Prostate gland (tissue), 2 donors: ENCODE measurements around the gene CHST3. TPM values are rescaled to one million over a fixed set of nuclear protein-coding genes. Genes with fewer than 3 reads are reported as not detected.
A peak's percentile ranks its signal among the peaks of the same experiment; 100 is the strongest.

ENCODE experiments used
- DNase-seq: peaks from one replicate; pipeline ENCODE4 v3.0.0-alpha.2; 2019; ENCODE audit warnings: low spot score
- H3K27ac ChIP-seq, 2 donors: fragments of 200-600 bp; sonication (generic); 2 replicates each; pipeline ENCODE4 v1.5.1; 2017 to 2019
- H3K27me3 ChIP-seq: fragments of 200-600 bp; sonication (generic); replicated peaks from 2 replicates; pipeline ENCODE4 v1.5.1; 2019; ENCODE audit not compliant: insufficient read depth
- H3K36me3 ChIP-seq, 2 donors: fragments of 200-600 bp; sonication (generic); 1 replicate in 1 of 2; 2 replicates in 1 of 2; pipeline versions ENCODE4 v1.5.1 to v1.8.1; 2017 to 2019
- H3K4me1 ChIP-seq: fragments of 200-600 bp; sonication (generic); replicated peaks from 2 replicates; pipeline ENCODE4 v1.5.1; 2019
- H3K4me3 ChIP-seq, 2 donors: fragments of 200-600 bp; sonication (generic); 2 replicates each; pipeline ENCODE4 v1.5.1; 2017 to 2019
- H3K9me3 ChIP-seq: fragments of 200-600 bp; sonication (generic); 2 replicates; pipeline ENCODE4 v1.5.1; 2017
- CTCF ChIP-seq, 4 experiments: fragments of 200-600 bp in 2 of 4; fragments of 450-650 bp in 2 of 4; sonication (generic) in 2 of 4; IDR thresholded peaks; 1 replicate in 3 of 4; 2 replicates in 1 of 4; pipeline ENCODE4 v1.5.1; 2016 to 2019; ENCODE audit warnings: antibody characterized with exemption in 4 of 4, mild to moderate bottlenecking in 2 of 4, moderate library complexity in 2 of 4
- POLR2A ChIP-seq: fragments of 450-650 bp; IDR thresholded peaks from one replicate; pipeline ENCODE4 v1.6.1; 2016; ENCODE audit warnings: antibody characterized with exemption, mild to moderate bottlenecking
- POLR2AphosphoS5 ChIP-seq: sonication (generic); formaldehyde crosslinking; IDR thresholded peaks from one replicate; pipeline ENCODE4 v1.6.1; 2017; ENCODE audit warnings: antibody characterized with exemption
- WGBS: methylation state at CpG from one replicate; pipeline ENCODE4 v1.1.5; 2018; 5-methylcytosine and 5-hydroxymethylcytosine counted together
- intact Hi-C: fragments of 100-400 bp; cut with DNase I; formaldehyde crosslinking; loops from one replicate; pipeline ENCODE4 v1.14.2; 2022
- total RNA-seq, 2 donors: library from RNA; depleted of rRNA; stranded (reverse); fragments of >200 nt; gene quantifications; one replicate each; pipeline ENCODE4 v1.1.0, GENCODE V29; 2016

The CHST3 gene
- total RNA-seq, 2 donors from 2014 or later = 16.5 to 197 TPM

DNA sequence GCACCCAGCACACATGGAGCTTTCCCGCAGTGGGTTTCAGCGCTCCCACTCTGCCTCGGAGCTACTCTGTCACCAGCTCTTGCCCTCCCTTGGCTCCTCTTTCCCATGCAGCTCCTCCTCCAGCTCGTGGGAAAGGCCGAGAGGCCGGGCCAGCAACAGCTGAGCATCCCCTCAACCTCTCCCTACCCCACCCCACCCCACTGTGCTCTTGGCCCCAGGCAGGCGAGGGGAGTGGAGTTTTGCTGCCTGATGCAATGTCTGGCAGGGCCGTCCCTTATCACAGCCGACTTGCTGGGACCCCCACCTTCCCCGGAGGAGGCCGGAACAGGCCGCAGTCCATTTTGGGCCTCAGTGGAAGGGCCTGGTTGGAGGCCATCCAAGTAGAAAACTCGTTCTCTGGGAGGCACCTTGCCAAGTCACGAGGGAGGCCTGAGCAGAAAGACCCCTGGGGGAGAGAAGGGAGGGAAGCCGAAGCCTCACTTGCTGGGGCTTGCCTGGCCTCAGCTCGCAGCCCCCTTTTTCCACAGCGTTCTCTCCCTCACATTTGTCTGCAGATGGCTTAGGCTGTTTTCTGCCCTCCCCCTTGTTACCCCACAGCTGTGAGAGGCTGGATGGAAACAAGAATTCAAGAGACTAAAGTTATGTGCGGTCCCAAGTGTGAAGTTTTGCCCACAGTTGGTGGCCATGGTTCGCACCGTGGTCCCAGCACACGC lies 35.3 kb downstream of the CHST3 start:
- 32% methylated on average over 19 of the region's 21 CpGs for WGBS
- Histone ChIP-seq H3K36me3 (no peaks in the 10 kb centered on the region), H3K9me3 (no peaks in the 10 kb centered on the region), H3K4me1 (peaks cover 2% of the 10 kb centered on the region), H3K27ac (peak overlapping the region; percentile 60), H3K27me3 (no peaks in the 10 kb centered on the region), H3K4me3 (no peak overlapping the region)
- DNase-seq = no peak
- intact Hi-C loops = no loop called here
- TF ChIP-seq POLR2AphosphoS5 = no peak
- TF ChIP-seq CTCF (IDR thresholded peaks at IDR 0.05) = no peak
- no peak for TF ChIP-seq POLR2A

DNA sequence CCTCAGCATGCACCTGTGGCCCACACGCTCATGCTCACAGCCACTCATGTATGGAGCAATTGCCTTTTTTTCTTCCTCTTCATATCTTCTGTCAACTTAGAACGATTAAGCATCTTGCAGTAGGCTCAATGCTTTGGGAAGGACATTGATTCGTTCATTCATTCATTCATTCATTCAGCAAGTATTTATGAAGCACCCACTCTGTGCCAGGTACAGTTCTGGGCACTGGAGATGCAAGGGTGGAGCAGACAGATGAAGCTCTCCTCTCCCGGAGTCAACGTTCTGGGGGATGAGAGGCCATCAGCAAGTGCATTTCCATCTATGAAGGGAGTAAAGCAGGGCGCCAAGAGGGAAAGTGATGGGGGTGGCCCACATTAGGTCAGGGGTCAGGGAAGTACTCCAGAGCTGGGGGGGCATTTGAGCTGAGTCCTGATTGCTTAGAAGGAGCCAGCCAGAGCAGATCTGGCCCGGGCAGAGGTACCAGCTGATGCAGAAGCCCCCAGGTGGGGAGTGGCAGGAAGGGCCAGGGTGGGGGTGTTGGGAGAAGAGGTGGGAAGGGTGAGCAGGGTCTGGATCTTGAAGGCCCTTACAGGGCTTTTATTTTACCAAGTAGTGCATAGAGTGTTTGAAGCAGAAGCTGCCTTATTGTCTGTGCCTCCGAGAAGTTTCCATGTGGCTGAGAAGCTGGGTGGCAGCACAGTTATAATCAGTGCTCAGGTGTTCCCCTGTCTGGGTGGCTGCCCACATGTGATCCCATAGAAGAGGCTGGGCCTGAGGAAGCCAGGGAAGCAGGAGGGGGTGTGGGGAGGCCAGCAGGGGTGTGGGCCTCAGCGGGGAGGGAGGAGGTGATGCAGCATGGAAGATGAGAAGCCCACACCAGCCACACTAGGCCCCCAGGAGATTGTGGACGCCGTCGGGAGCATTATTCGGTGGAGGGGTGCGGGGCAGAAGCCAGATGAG lies 36.2 kb downstream of the CHST3 start:
- no peak overlapping the region for H3K4me3 ChIP-seq
- intact Hi-C loops = no loop called here
- 44% methylated on average over 14 of the region's 14 CpGs for WGBS
- DNase-seq = no peak
- TF ChIP-seq POLR2AphosphoS5 = no peak
- TF ChIP-seq POLR2A = no peak
- TF ChIP-seq CTCF (IDR thresholded peaks at IDR 0.05) = no peak
- H3K27ac ChIP-seq = peak overlapping the region; percentile 60
- H3K9me3 ChIP-seq = no peaks in the 10 kb centered on the region
- peaks cover 2% of the 10 kb centered on the region for H3K4me1 ChIP-seq
- no peaks in the 10 kb centered on the region for H3K27me3 ChIP-seq
- no peaks in the 10 kb centered on the region for H3K36me3 ChIP-seq

DNA sequence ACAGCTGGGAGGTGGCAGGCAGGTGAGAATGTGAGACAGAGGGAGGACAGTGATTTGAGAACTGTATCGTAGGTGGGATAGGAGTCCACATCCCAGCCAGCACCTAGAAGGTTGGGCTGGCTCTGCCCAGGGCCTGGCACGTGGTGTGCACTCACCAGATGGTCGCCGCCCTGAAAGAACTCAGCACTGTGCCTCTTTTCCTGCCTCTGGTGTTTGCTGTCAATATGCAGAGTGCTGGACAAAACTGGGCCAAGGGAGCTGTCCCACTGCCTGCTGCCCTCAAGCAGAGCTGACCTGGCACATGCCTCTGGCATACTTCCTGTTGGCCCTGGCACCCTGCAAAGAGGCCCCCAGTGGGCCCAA lies 36.8 kb downstream of the CHST3 start:
- no peaks in the 10 kb centered on the region for H3K36me3 ChIP-seq

DNA sequence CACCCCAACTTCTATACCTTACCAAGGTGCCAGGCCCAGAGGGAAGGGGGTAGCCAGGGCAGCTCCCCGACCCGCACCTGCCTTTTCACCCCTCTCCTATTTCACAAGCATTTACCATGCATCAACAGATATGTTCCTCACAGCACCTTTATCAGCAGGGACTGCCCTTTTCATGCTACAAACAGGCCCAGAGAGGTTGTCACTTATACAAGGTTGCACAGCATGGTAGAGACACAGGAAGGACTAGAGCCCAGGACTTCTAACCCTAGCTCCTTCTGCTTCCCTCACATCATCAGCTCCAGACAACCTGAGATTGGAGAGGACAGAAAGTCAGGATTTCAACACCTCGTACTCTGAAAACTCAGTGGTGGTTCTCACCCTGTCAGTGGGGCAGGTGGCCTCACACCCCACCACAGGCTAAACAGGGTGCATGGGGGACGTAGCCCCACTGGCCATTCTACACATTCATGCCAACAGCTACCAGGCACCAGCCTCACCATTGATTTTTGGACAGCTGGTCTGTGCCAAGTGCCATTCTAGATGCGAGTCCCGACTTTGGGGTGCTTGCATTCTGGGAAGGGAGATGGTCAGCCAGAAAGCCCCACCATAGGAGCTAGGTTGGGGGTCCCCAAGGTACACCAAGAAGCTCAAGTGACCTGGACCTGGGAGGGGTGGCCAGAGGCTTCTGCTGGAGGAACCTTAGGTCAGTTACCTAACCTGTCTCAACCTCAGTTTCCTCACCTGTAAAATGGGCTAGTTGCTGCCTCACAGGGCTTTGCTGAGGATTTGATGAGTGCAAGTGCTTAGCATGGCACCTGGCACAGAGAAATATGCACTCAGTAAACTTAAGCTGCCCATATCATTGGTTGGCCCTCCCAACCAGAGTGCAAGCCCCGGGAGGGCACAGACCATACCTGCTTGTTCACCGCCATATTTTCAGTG lies 38.4 kb downstream of the CHST3 start:
- no peaks in the 10 kb centered on the region for H3K27me3 ChIP-seq
- no peaks in the 10 kb centered on the region for H3K9me3 ChIP-seq
- peaks cover 0 to under 1% of the 10 kb centered on the region in 2 donors for H3K36me3 ChIP-seq
- no peak overlapping the region for H3K4me3 ChIP-seq
- no peak overlapping the region for H3K27ac ChIP-seq
- TF ChIP-seq POLR2A = no peak
- no peak for TF ChIP-seq CTCF (IDR thresholded peaks at IDR 0.05)
- TF ChIP-seq POLR2AphosphoS5 = no peak
- no peak for DNase-seq
- H3K4me1 ChIP-seq = peaks cover 2% of the 10 kb centered on the region
- 93% methylated on average over 8 of the region's 8 CpGs for WGBS
- intact Hi-C loops = no loop called here

More for the DNA sequence above, 36.8 kb downstream of the CHST3 start:
- Histone ChIP-seq H3K9me3 (no peaks in the 10 kb centered on the region), H3K27me3 (no peaks in the 10 kb centered on the region), H3K4me3 (no peak overlapping the region), H3K4me1 (peaks cover 2% of the 10 kb centered on the region), H3K27ac (peak overlapping the region; percentile 10 to 41)
- DNase-seq = no peak
- 26% methylated on average over 4 of the region's 4 CpGs for WGBS
- intact Hi-C loops = no loop called here
- TF ChIP-seq POLR2AphosphoS5 (no peak), CTCF (IDR thresholded peaks at IDR 0.05) (no peak), POLR2A (no peak)
